ENCODE data around the gene DCDC2.

Gene DCDC2

GRCh38 chr6:24140591-24140990, 217.3 kb downstream of the DCDC2 start:
- DNase-seq = no peak

- no peak for DNase-seq
Measured at GRCh38 chr6:24139639-24140038, 218.2 kb downstream of the DCDC2 start.

- no peak for DNase-seq
Measured at GRCh38 chr6:24139080-24139479, 218.8 kb downstream of the DCDC2 start.

- no peak for DNase-seq
Measured at GRCh38 chr6:24131751-24132150, 226.1 kb downstream of the DCDC2 start.

GRCh38 chr6:24127316-24127715, 230.5 kb downstream of the DCDC2 start:
- DNase-seq = no peak

GRCh38 chr6:24126586-24127192, 231.2 kb downstream of the DCDC2 start:
- DNase-seq = no peak

- DNase-seq = peak; percentile 53
Measured at GRCh38 chr6:24125980-24126379, 231.9 kb downstream of the DCDC2 start, which contains the start of gene NRSN1. Gene NRSN1, plus strand, starts transcription at chr6:24126215. Its CDS starts 8,113 bp downstream, at chr6:24134328.

GRCh38 chr6:24122139-24122538, 235.7 kb downstream of the DCDC2 start:
- peak; percentile 14 for DNase-seq

Measured in NCI-H1694 (cell line).